Measurements from ENCODE around the gene WDR13. TPM values are rescaled to one million over a fixed set of nuclear protein-coding genes. Genes with fewer than 3 reads are reported as not detected.

The WDR13 gene
- polyA plus RNA-seq, 1 of the 3 experiments (the other 2 are of a cell fraction) = 101 TPM

DNA sequence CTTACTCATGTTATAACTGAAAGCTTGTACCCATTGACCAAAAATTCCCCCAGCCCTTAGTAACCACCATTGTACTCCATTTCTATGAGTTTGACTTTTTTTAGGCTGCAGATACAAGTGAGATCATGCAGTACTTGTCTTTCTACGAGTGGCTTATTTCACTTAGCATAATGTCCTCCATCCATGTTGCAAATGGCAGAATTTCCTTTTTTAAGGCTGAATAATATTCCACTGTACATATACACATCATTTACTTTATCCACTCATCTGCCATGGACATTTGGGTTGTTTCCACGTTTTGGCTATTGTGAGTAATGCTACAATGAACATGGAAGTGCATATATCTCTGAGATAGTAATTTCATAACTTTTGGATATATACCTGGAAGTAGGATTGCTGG is 12.6 kb upstream of the WDR13 start:
- whole genome bisulfite sequencing (ENCODE audit: low lambda C conversion rate) = 5% methylated on average over 2 of the region's 2 CpGs
- POLR2A ChIA-PET = no interaction called here

DNA sequence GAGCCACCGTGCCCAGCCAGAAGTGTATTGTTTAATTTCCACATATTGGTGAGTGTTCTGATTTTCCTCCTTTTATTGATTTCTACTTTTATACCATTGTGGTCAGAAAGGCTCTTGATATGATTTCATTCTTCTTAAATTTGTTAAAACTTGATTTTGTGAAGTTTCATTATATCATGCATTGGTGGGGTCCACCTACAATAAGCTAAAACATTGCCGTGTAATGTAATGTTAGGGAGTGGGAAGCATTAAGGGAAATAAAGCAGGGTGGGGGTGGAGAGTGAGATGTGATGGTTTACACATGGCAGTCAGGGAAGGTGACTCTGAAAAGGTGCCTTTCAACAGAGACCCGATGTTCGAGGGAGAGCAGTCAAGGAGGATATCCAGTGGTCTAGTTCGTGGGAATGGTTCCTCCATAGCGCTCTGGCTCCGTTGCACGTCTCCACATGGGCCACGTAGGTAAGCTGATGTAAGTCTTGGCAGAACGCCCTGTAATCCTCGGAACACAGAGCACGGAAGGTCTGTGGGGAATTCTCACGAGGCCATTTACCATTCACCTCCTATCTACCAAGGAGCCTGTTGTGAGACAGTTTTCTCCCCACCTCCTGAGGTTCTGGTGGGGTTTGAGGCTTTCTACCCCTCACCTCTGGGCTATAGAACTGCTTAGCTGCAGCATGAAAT is 7.7 kb upstream of the WDR13 start:
- TF ChIP-seq RXRA (IDR thresholded peaks at IDR 0.05; ENCODE audit: borderline replicate concordance, low read depth) = no peak
- TF ChIP-seq, protein P1, sequence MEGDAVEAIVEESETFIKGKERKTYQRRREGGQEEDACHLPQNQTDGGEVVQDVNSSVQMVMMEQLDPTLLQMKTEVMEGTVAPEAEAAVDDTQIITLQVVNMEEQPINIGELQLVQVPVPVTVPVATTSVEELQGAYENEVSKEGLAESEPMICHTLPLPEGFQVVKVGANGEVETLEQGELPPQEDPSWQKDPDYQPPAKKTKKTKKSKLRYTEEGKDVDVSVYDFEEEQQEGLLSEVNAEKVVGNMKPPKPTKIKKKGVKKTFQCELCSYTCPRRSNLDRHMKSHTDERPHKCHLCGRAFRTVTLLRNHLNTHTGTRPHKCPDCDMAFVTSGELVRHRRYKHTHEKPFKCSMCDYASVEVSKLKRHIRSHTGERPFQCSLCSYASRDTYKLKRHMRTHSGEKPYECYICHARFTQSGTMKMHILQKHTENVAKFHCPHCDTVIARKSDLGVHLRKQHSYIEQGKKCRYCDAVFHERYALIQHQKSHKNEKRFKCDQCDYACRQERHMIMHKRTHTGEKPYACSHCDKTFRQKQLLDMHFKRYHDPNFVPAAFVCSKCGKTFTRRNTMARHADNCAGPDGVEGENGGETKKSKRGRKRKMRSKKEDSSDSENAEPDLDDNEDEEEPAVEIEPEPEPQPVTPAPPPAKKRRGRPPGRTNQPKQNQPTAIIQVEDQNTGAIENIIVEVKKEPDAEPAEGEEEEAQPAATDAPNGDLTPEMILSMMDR (IDR thresholded peaks at IDR 0.05) = no peak
- TF ChIP-seq, protein P2, sequence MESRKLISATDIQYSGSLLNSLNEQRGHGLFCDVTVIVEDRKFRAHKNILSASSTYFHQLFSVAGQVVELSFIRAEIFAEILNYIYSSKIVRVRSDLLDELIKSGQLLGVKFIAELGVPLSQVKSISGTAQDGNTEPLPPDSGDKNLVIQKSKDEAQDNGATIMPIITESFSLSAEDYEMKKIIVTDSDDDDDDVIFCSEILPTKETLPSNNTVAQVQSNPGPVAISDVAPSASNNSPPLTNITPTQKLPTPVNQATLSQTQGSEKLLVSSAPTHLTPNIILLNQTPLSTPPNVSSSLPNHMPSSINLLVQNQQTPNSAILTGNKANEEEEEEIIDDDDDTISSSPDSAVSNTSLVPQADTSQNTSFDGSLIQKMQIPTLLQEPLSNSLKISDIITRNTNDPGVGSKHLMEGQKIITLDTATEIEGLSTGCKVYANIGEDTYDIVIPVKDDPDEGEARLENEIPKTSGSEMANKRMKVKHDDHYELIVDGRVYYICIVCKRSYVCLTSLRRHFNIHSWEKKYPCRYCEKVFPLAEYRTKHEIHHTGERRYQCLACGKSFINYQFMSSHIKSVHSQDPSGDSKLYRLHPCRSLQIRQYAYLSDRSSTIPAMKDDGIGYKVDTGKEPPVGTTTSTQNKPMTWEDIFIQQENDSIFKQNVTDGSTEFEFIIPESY (IDR thresholded peaks at IDR 0.05; ENCODE audit: borderline replicate concordance, low read depth) = no peak
- no peak for TF ChIP-seq NRF1 (IDR thresholded peaks at IDR 0.05; ENCODE audit: low read depth, low read length)
- TF ChIP-seq RCOR1 (IDR thresholded peaks at IDR 0.05; ENCODE audit: low read length) = no peak
- TF ChIP-seq, protein P3, sequence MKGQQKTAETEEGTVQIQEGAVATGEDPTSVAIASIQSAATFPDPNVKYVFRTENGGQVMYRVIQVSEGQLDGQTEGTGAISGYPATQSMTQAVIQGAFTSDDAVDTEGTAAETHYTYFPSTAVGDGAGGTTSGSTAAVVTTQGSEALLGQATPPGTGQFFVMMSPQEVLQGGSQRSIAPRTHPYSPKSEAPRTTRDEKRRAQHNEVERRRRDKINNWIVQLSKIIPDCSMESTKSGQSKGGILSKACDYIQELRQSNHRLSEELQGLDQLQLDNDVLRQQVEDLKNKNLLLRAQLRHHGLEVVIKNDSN (IDR thresholded peaks at IDR 0.05; ENCODE audit: borderline replicate concordance, low read depth) = no peak
- no peak for TF ChIP-seq SIN3A (IDR thresholded peaks at IDR 0.05; ENCODE audit: borderline replicate concordance, low read depth, low read length)
- no peak for TF ChIP-seq TAF1 (IDR thresholded peaks at IDR 0.05; ENCODE audit: borderline replicate concordance, low read depth, low read length)
- TF ChIP-seq JUND (IDR thresholded peaks at IDR 0.05) = no peak
- no peak for TF ChIP-seq RAD21 (IDR thresholded peaks at IDR 0.05; ENCODE audit: low read length)
- TF ChIP-seq ELF1 (IDR thresholded peaks at IDR 0.05) = no peak
- no peak overlapping the region for H3K4me2 ChIP-seq
- H3F3A ChIP-seq (replicated peaks; ENCODE audit: insufficient read depth) = no peaks in the 10 kb centered on the region
- DNase-seq = no peak
- H3K79me2 ChIP-seq (ENCODE audit: insufficient read depth) = no peaks in the 10 kb centered on the region
- ChIA-PET CTCF (no interaction called here), POLR2A (no interaction called here)
- H3K9me2 ChIP-seq = no peaks in the 10 kb centered on the region
- no peaks in the 10 kb centered on the region; the same call in 1 of the 2 replicates for H3K27me3 ChIP-seq (ENCODE audit: insufficient read depth)
- H3K27ac ChIP-seq (ENCODE audit: low read depth in 2 of 2, low read length in 1 of 2) = no peak overlapping the region
- no peaks in the 10 kb centered on the region for H3K4me1 ChIP-seq (ENCODE audit: control insufficient read depth in 1 of 2, insufficient read depth in 2 of 2, low read depth in 1 of 2, low read length in 1 of 2)
- 45% methylated on average over 13 of the region's 13 CpGs for WGBS (ENCODE audit: low lambda C conversion rate)
- no peaks in the 10 kb centered on the region for H3K9me3 ChIP-seq
- no peak overlapping the region for H3K4me3 ChIP-seq (ENCODE audit: low read depth in 2 of 2, low read length in 1 of 2)
- H4K20me1 ChIP-seq (ENCODE audit: insufficient read depth) = no peaks in the 10 kb centered on the region
- no peak overlapping the region for H2AFZ ChIP-seq (ENCODE audit: low read depth)
- no peak overlapping the region for H3K9ac ChIP-seq
- no peaks in the 10 kb centered on the region for H3K36me3 ChIP-seq (replicated peaks in 1 of 2; ENCODE audit: control insufficient read depth in 1 of 2, insufficient read depth in 2 of 2, low read length in 1 of 2)

More for the DNA sequence above, 12.6 kb upstream of the WDR13 start:
- TF ChIP-seq FOSL2 (IDR thresholded peaks at IDR 0.05; ENCODE audit: borderline replicate concordance, low read depth) (no peak), SMC3 (IDR thresholded peaks at IDR 0.05; ENCODE audit: low read depth, low read length) (no peak), FOXM1 (IDR thresholded peaks at IDR 0.05; ENCODE audit: low read depth) (no peak), YY1 (IDR thresholded peaks at IDR 0.05; ENCODE audit: low read depth) (no peak), MXI1 (IDR thresholded peaks at IDR 0.05; ENCODE audit: low read depth, low read length) (no peak), TAF1 (IDR thresholded peaks at IDR 0.05; ENCODE audit: borderline replicate concordance, low read depth, low read length) (no peak), FOXJ3 (CRISPR knock-in tag; IDR thresholded peaks at IDR 0.05) (no peak)
- TF ChIP-seq, protein P3 (IDR thresholded peaks at IDR 0.05; ENCODE audit: borderline replicate concordance, low read depth) = no peak
- TF ChIP-seq, protein P4, sequence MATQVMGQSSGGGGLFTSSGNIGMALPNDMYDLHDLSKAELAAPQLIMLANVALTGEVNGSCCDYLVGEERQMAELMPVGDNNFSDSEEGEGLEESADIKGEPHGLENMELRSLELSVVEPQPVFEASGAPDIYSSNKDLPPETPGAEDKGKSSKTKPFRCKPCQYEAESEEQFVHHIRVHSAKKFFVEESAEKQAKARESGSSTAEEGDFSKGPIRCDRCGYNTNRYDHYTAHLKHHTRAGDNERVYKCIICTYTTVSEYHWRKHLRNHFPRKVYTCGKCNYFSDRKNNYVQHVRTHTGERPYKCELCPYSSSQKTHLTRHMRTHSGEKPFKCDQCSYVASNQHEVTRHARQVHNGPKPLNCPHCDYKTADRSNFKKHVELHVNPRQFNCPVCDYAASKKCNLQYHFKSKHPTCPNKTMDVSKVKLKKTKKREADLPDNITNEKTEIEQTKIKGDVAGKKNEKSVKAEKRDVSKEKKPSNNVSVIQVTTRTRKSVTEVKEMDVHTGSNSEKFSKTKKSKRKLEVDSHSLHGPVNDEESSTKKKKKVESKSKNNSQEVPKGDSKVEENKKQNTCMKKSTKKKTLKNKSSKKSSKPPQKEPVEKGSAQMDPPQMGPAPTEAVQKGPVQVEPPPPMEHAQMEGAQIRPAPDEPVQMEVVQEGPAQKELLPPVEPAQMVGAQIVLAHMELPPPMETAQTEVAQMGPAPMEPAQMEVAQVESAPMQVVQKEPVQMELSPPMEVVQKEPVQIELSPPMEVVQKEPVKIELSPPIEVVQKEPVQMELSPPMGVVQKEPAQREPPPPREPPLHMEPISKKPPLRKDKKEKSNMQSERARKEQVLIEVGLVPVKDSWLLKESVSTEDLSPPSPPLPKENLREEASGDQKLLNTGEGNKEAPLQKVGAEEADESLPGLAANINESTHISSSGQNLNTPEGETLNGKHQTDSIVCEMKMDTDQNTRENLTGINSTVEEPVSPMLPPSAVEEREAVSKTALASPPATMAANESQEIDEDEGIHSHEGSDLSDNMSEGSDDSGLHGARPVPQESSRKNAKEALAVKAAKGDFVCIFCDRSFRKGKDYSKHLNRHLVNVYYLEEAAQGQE (IDR thresholded peaks at IDR 0.05; ENCODE audit: low read depth, low read length) = no peak
- CTCF ChIA-PET = no interaction called here
- Histone ChIP-seq H2AFZ (ENCODE audit: low read depth) (no peak overlapping the region), H3K4me3 (ENCODE audit: low read depth in 2 of 2, low read length in 1 of 2) (no peak overlapping the region), H3K36me3 (replicated peaks in 1 of 2; ENCODE audit: control insufficient read depth in 1 of 2, insufficient read depth in 2 of 2, low read length in 1 of 2) (no peaks in the 10 kb centered on the region), H4K20me1 (ENCODE audit: insufficient read depth) (no peaks in the 10 kb centered on the region), H3K4me1 (ENCODE audit: control insufficient read depth in 1 of 2, insufficient read depth in 2 of 2, low read depth in 1 of 2, low read length in 1 of 2) (no peaks in the 10 kb centered on the region), H3K9me3 (no peaks in the 10 kb centered on the region), H3F3A (replicated peaks; ENCODE audit: insufficient read depth) (peaks cover 8% of the 10 kb centered on the region), H3K27me3 (ENCODE audit: insufficient read depth) (no peaks in the 10 kb centered on the region; the same call in 1 of the 2 replicates), H3K4me2 (no peak overlapping the region), H3K79me2 (ENCODE audit: insufficient read depth) (no peaks in the 10 kb centered on the region), H3K9me2 (no peaks in the 10 kb centered on the region), H3K27ac (ENCODE audit: low read depth in 2 of 2, low read length in 1 of 2) (no peak overlapping the region), H3K9ac (no peak overlapping the region)
- no peak for DNase-seq
